K562 treated with DMSO at 1 percent for 4 hours (cell line): Measurements from ENCODE around the gene GPR21. TPM values are rescaled to one million over a fixed set of nuclear protein-coding genes. Genes with fewer than 3 reads are reported as not detected.

ENCODE experiments used
- total RNA-seq: library from RNA; unstranded; fragments of 300-600 nt; gene quantifications from 2 replicates; pipeline ENCODE4 v1.2.3, GENCODE V29; 2022; ENCODE audit not compliant: insufficient read depth

Gene GPR21, protein sequence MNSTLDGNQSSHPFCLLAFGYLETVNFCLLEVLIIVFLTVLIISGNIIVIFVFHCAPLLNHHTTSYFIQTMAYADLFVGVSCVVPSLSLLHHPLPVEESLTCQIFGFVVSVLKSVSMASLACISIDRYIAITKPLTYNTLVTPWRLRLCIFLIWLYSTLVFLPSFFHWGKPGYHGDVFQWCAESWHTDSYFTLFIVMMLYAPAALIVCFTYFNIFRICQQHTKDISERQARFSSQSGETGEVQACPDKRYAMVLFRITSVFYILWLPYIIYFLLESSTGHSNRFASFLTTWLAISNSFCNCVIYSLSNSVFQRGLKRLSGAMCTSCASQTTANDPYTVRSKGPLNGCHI
- total RNA-seq: not detected in 2 replicates

DNA sequence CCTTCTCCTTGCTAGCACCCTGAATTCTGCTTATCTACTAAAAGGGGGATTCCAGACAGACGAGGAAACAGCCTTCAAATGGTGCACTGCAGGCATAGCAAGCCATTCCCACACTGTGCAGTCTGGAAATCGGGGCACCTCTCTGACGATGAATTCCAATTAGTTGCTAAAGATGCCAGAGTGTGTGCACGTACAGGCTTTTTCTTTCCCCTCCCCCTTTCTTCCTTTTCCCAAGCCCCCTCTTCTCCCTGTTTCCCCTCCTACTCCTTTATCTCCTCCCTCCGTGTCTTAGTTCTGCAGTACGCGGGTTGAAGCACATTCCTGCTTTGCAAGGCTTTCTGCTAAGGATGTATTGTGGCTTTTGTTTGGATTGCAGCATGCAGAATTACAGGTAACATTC, at the start of gene GPR21:
TSS of gene GPR21 (plus strand) at position 316 of the 400 bp plus-strand sequence. CDS start 900 bp downstream, outside the sequence.

Other genes with a start within 250 kb of the GPR21 start
- gene OR5C1, start 244.7 kb upstream of the GPR21 start, total RNA-seq: not detected in 2 replicates
- gene OR1K1, start 233.5 kb upstream of the GPR21 start, total RNA-seq: not detected in 2 replicates
- 13.4 and 16.4 TPM in 2 replicates for gene PDCL, start 205.1 kb upstream of the GPR21 start, total RNA-seq
- 13.5 and 15.7 TPM in 2 replicates for gene RC3H2, start 128.3 kb upstream of the GPR21 start, total RNA-seq
- gene ZBTB6, start 120.3 kb upstream of the GPR21 start, total RNA-seq: 5.5 and 5.9 TPM in 2 replicates
- gene ZBTB26, start 102.2 kb upstream of the GPR21 start, total RNA-seq: 2.9 and 4.0 TPM in 2 replicates
- 5.1 and 10.0 TPM in 2 replicates for gene RABGAP1, start 92.6 kb upstream of the GPR21 start, total RNA-seq
- 37.1 and 55.6 TPM in 2 replicates for gene STRBP, start 234.9 kb downstream of the GPR21 start, total RNA-seq